ENCODE measurements around the gene TMC6.

GRCh38 chr17:78117027-78117981 is 11.3 kb downstream of the TMC6 start:
- TF ChIP-seq CTCF (conservative IDR thresholded peaks at IDR 0.05; ENCODE audit: low read depth in 2 of 2) (peak; percentile 61 to 90), ZNF331 (CRISPR knock-in tag; IDR thresholded peaks at IDR 0.05; ENCODE audit: low read depth) (no peak), EZH2 (IDR thresholded peaks at IDR 0.05; ENCODE audit: low read depth, unreplicated experiment) (no peak), POLR2AphosphoS5 (IDR thresholded peaks at IDR 0.05; ENCODE audit: low read depth) (no peak), JUNB (IDR thresholded peaks at IDR 0.05; ENCODE audit: unreplicated experiment) (no peak), EZH2phosphoT487 (IDR thresholded peaks at IDR 0.05; ENCODE audit: unreplicated experiment) (no peak), ETS1 (IDR thresholded peaks at IDR 0.05) (no peak), ZNF114 (CRISPR knock-in tag; IDR thresholded peaks at IDR 0.05) (no peak), REST (IDR thresholded peaks at IDR 0.05; ENCODE audit: unreplicated experiment) (no peak), CREB1 (CRISPR knock-in tag; IDR thresholded peaks at IDR 0.05; ENCODE audit: low read depth) (no peak), STAT1 (IDR thresholded peaks at IDR 0.05; ENCODE audit: unreplicated experiment) (no peak)
